Measurements from ENCODE around the gene IFNA7.
"Not testable (repeated sequence)": the region's sequence is repeated elsewhere in the genome, so short reads cannot be mapped to it uniquely, and the experiment has no call there.

IFNA7 gene

GRCh38 chr9:21202105-21202504, at the start of gene IFNA7:
TSS of gene IFNA7 (minus strand) at chr9:21202205. CDS start at chr9:21202165, 40 bp downstream.
- intact Hi-C loops (cut with micrococcal nuclease) = loop anchor here (10.0 kb wide), 1 partner anchor 123 kb away; no protein-coding TSS in a partner anchor
- H3K27ac Mint-ChIP-seq, H3K9me3 Mint-ChIP-seq: not testable (repeated sequence)

DNA sequence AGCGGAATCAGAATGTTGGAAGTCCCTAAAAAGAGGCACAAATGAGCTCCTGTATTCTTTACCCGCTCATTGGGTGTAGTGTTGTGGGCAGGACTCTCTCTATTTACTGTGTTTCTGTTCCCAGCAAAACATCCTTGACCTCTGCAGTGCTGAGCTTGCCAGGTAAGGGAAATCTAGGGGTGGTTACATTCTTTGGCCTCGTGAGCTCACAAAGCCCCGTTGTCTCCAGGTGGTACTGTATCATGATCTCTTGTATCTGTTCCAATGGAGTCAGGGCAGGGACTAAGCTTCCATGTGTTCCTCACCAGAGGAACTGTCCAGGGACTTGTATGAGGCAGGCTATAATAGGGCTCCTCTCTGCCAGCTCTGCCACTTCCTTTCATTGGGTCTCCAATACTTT, 49.6 kb upstream of the IFNA7 start:
- H3K27me3 Mint-ChIP-seq = peaks cover 49% of the 10 kb centered on the region
- intact Hi-C loops (cut with micrococcal nuclease) = loop anchor here (5.0 to 10.0 kb wide), 4 partner anchors 66 to 206 kb away; partner anchors contain the start of genes IFNA1 and IFNA8
- no peak overlapping the region for H3K27ac Mint-ChIP-seq

More at GRCh38 chr9:21202105-21202504, at the start of gene IFNA7:
- H3K36me3 Mint-ChIP-seq (ENCODE audit: low read depth); H3K4me1 Mint-ChIP-seq (ENCODE audit: low read depth); H3K4me3 Mint-ChIP-seq: not testable (repeated sequence)
- H3K27me3 Mint-ChIP-seq = peaks cover 18% of the 10 kb centered on the region

DNA sequence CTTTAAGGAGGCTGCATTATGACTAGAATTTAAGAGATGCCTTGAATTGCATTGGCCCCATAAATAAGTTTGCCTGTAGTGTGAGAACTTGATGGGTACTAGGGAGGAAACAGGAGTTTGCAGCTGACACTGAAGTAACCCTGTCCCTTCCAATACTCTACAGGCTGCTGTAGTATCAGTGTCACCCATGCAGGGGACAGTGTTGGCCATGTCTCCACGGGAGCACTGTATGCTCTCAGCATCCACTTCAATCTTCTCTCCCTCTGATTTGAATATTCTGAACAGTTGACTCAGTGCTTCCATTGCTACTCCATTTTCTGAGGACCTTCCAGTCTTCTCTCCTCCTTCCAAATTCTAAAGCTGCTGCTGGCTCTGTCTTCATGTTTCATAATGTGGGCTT, 49.2 kb upstream of the IFNA7 start:
- Mint-ChIP-seq H3K4me3 (no peak overlapping the region), H3K36me3 (ENCODE audit: low read depth) (no peaks in the 10 kb centered on the region), H3K4me1 (ENCODE audit: low read depth) (peaks cover 19% of the 10 kb centered on the region), H3K9me3 (no peaks in the 10 kb centered on the region), H3K27me3 (peaks cover 49% of the 10 kb centered on the region), H3K27ac (no peak overlapping the region)
- intact Hi-C loops (cut with micrococcal nuclease) = loop anchor here (5.0 to 10.0 kb wide), 4 partner anchors 66 to 206 kb away; partner anchors contain the start of genes IFNA1 and IFNA8

More for the DNA sequence above, 49.6 kb upstream of the IFNA7 start:
- no peak overlapping the region for H3K4me3 Mint-ChIP-seq
- peaks cover 23% of the 10 kb centered on the region for H3K4me1 Mint-ChIP-seq (ENCODE audit: low read depth)
- no peaks in the 10 kb centered on the region for H3K36me3 Mint-ChIP-seq (ENCODE audit: low read depth)
- H3K9me3 Mint-ChIP-seq = no peaks in the 10 kb centered on the region

GRCh38 chr9:21244836-21245235, 42.8 kb upstream of the IFNA7 start:
- Mint-ChIP-seq H3K27me3 (peaks cover 50% of the 10 kb centered on the region), H3K4me1 (ENCODE audit: low read depth) (peaks cover 7% of the 10 kb centered on the region), H3K9me3 (no peaks in the 10 kb centered on the region), H3K4me3 (no peak overlapping the region), H3K36me3 (ENCODE audit: low read depth) (no peaks in the 10 kb centered on the region), H3K27ac (no peak overlapping the region)
- intact Hi-C loops (cut with micrococcal nuclease) = no loop called here

GRCh38 chr9:21239911-21240310, 37.9 kb upstream of the IFNA7 start, which contains the start of gene IFNA14:
TSS of gene IFNA14 (minus strand) at chr9:21240005. CDS start at chr9:21239935, 70 bp downstream.
- intact Hi-C loops (cut with micrococcal nuclease) = loop anchor here (5.0 kb wide), 1 partner anchor 77 kb away; no protein-coding TSS in a partner anchor
- H3K9me3 Mint-ChIP-seq = no peaks in the 10 kb centered on the region

DNA sequence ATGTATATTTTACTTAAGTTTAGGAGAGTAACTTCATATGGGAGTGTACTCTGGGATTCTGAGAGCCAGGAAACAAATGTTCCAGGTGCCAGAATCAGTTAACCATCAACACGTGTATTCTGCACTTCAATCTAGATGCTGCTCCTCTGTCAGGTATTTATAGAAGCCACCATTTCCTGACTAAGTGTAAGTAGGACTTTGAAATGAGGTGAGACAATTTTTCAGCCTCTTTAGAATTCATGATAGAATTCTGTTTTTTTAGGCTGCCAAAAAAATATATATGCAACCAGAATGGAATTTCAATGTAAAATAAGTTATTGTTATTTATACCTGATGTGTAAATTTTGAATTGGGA, 34.3 kb upstream of the IFNA7 start:
- not testable (repeated sequence) for H3K36me3 Mint-ChIP-seq (ENCODE audit: low read depth); H3K4me3 Mint-ChIP-seq; H3K27ac Mint-ChIP-seq; H3K9me3 Mint-ChIP-seq
- peaks cover 47% of the 10 kb centered on the region for H3K27me3 Mint-ChIP-seq
- intact Hi-C loops (cut with micrococcal nuclease) = loop anchor here (5.0 kb wide), 1 partner anchor 81 kb away; no protein-coding TSS in a partner anchor
- peaks cover 18% of the 10 kb centered on the region for H3K4me1 Mint-ChIP-seq (ENCODE audit: low read depth)

More at GRCh38 chr9:21239911-21240310, 37.9 kb upstream of the IFNA7 start, which contains the start of gene IFNA14:
- no peaks in the 10 kb centered on the region for H3K36me3 Mint-ChIP-seq (ENCODE audit: low read depth)
- H3K4me3 Mint-ChIP-seq = no peak within 1 kb of the TSS
- H3K4me1 Mint-ChIP-seq (ENCODE audit: low read depth) = peaks cover 18% of the 10 kb centered on the region
- peaks cover 54% of the 10 kb centered on the region for H3K27me3 Mint-ChIP-seq
- no peak within 1 kb of the TSS for H3K27ac Mint-ChIP-seq

DNA sequence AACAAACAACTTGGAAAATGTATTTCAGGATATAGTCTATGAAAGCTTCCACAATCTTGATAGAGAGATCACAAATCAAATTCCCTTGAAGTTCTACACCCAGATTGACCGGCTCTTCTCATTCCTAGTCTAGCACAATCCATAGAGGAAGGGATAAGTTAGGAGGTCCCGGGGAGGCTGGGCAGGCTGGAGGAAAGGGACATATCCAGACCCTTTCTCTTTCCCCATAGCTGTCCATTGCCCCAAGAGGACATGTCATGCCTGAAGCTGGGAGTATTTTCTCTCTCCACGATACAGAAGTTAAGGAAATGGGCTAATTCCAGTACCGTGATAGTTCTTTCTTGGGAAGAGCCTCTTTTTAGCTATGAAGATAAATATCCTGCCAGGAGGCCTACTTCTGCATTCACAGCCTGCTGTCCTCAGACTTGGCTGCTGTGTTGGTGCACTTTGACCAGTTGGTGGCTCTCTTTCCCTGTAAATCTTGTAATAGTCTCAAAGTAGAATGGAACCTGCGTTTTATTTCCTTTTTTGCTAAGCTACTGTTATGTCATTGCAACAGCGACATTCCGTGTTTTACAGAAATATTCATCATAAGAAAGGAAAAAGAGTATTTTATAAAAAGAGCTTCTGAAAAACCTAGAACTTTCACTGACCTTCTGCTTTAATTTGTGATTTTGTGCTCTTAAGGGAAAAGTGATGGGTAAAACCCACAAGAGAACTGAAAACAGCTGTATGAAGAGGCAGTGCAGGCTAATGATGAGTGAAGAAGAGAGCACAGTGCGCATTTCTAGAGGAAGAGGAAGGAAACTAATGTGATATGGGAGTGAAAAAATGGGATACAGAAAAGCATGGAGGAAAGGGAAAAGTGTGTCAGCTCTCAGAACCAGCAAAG, 33.7 kb upstream of the IFNA7 start:
- H3K9me3 Mint-ChIP-seq; H3K4me3 Mint-ChIP-seq; H3K36me3 Mint-ChIP-seq (ENCODE audit: low read depth); H3K27ac Mint-ChIP-seq: not testable (repeated sequence)
- Mint-ChIP-seq H3K27me3 (peaks cover 43% of the 10 kb centered on the region), H3K4me1 (ENCODE audit: low read depth) (peaks cover 18% of the 10 kb centered on the region)
- intact Hi-C loops (cut with micrococcal nuclease) = loop anchor here (1.0 to 5.0 kb wide), 2 partner anchors 82 to 554 kb away; no protein-coding TSS in a partner anchor

GRCh38 chr9:21234153-21234687, 32.2 kb upstream of the IFNA7 start:
- no peaks in the 10 kb centered on the region for H3K9me3 Mint-ChIP-seq
- intact Hi-C loops (cut with micrococcal nuclease) = no loop called here
- H3K4me3 Mint-ChIP-seq = no peak overlapping the region
- H3K4me1 Mint-ChIP-seq (ENCODE audit: low read depth) = peaks cover 6% of the 10 kb centered on the region
- H3K27ac Mint-ChIP-seq = no peak overlapping the region
- peaks cover 39% of the 10 kb centered on the region for H3K27me3 Mint-ChIP-seq
- H3K36me3 Mint-ChIP-seq (ENCODE audit: low read depth) = no peaks in the 10 kb centered on the region

GRCh38 chr9:21233258-21233657, 31.3 kb upstream of the IFNA7 start:
- Mint-ChIP-seq H3K4me1 (ENCODE audit: low read depth) (peaks cover 6% of the 10 kb centered on the region), H3K27me3 (peaks cover 36% of the 10 kb centered on the region), H3K36me3 (ENCODE audit: low read depth) (no peaks in the 10 kb centered on the region), H3K4me3 (no peak overlapping the region), H3K27ac (no peak overlapping the region), H3K9me3 (no peaks in the 10 kb centered on the region)
- intact Hi-C loops (cut with micrococcal nuclease) = no loop called here

DNA sequence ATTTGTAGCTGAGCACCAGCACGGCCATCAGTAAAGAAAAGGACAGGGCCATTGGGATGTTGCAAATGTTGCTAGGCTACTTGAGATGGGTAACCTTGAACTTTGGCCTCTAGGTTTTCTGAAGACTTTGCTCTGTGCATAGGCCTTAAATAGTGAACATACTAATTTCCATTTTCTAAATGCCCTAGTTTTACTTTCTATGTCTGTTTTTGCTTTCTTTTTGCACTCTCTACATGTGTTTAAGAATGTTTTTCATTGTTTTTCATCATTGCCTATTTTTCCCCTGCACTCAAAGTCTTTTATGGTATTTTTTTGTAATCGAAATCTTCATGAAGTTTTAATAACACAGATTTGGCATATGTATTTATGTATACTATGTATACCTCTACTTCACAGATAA, 26.1 kb upstream of the IFNA7 start, which contains the start of gene IFNA17:
Gene IFNA17 (minus strand): TSS at position 101 of the 400 bp plus-strand sequence. CDS start 49 bp downstream, at position 52.
- no peaks in the 10 kb centered on the region for H3K36me3 Mint-ChIP-seq (ENCODE audit: low read depth)
- H3K4me3 Mint-ChIP-seq = no peak within 1 kb of the TSS
- H3K27ac Mint-ChIP-seq = no peak within 1 kb of the TSS
- peaks cover 9% of the 10 kb centered on the region for H3K27me3 Mint-ChIP-seq
- no peaks in the 10 kb centered on the region for H3K9me3 Mint-ChIP-seq
- H3K4me1 Mint-ChIP-seq (ENCODE audit: low read depth) = no peaks in the 10 kb centered on the region
- intact Hi-C loops (cut with micrococcal nuclease) = no loop called here

DNA sequence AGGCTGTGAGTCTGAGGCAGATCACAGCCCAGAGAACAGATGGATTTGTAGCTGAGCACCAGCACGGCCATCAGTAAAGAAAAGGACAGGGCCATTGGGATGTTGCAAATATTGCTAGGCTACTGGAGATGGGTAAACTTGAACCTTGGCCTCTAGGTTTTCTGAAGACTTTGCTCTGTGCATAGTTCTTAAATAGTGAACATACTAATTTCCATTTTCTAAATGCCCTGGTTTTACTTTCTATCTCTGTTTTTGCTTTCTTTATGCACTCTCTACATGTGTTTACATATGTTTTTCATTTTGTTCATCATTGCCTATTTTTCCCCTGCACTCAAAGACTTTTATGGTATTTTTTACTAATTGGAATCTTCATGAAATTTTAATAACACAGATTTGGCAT, 15.2 kb upstream of the IFNA7 start, which contains the start of gene IFNA16:
Gene IFNA16 (minus strand): TSS at position 101 of the 400 bp plus-strand sequence. CDS start 6 bp downstream, at position 95.
- H3K9me3 Mint-ChIP-seq; intact Hi-C loops (cut with micrococcal nuclease): not testable (repeated sequence)
- peaks cover 25% of the 10 kb centered on the region for H3K27me3 Mint-ChIP-seq

DNA sequence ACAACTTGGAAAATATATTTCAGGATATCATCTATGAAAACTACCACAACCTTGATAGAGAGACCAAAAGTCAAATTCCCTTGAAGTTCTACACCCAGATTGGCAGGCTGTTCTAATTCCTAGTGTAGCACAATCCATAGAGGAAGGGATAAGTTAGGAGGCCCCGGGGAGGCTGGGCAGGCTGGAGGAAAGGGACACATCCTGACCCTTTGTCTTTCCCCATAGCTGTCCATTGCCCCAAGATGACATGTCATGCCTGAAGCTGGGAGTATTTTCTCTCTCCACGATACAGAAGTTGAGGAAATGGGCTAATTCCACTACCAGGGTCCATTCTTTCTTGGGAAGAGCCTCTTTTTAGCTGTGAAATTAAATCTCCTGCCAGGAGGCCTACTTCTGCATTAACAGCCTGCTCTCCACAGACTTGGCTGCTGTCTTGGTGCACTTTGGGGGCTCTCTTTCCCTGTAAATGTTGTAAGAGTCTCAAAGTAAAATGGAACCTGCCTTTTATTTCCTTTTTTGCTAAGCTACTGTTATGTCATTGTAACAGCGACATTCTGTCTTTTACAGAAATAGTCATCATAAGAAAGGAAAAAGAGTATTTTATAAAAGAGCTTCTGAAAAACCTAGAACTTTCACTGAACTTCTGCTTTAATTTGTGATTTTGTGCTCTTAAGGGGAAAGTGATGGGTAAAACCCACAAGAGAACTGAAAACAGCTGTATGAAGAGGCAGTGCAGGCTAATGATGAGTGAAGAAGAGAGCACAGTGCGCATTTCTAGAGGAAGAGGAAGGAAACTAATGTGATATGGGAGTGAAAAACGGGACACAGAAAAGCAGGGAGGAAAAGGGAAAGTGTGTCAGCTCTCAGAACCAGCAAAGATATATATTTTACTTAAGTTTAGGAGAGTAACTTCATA, 11.7 kb upstream of the IFNA7 start:
- H3K27ac Mint-ChIP-seq; intact Hi-C loops (cut with micrococcal nuclease); H3K9me3 Mint-ChIP-seq; H3K36me3 Mint-ChIP-seq (ENCODE audit: low read depth); H3K4me3 Mint-ChIP-seq: not testable (repeated sequence)
- H3K4me1 Mint-ChIP-seq (ENCODE audit: low read depth) = peaks cover 23% of the 10 kb centered on the region
- H3K27me3 Mint-ChIP-seq = peaks cover 15% of the 10 kb centered on the region

More for the DNA sequence above, 15.2 kb upstream of the IFNA7 start, which contains the start of gene IFNA16:
- not testable (repeated sequence) for H3K36me3 Mint-ChIP-seq (ENCODE audit: low read depth); H3K4me3 Mint-ChIP-seq; H3K27ac Mint-ChIP-seq
- peaks cover 17% of the 10 kb centered on the region for H3K4me1 Mint-ChIP-seq (ENCODE audit: low read depth)

DNA sequence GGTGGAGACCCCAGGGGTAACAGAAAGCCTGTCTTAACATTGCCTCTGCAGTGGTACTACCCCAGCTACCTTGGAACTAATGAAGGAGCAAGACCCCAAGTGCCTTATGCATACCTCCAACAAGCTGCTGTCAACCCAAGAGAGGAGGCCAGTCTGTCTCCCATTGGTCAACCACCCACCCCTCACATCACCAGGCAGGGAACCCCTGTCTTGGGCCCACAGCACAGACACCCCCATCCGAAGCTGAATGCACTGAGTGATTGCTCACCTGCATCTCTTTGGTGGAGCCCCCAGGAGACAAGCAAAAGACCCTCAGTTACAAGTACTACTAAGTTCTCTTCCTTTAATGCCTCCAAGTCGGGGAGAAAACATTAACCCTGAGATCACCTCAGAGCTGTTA, 10.2 kb upstream of the IFNA7 start:
- H3K9me3 Mint-ChIP-seq; H3K4me3 Mint-ChIP-seq; intact Hi-C loops (cut with micrococcal nuclease); H3K36me3 Mint-ChIP-seq (ENCODE audit: low read depth); H3K27ac Mint-ChIP-seq: not testable (repeated sequence)
- H3K4me1 Mint-ChIP-seq (ENCODE audit: low read depth) = peaks cover 25% of the 10 kb centered on the region
- peaks cover 15% of the 10 kb centered on the region for H3K27me3 Mint-ChIP-seq
